WERI-Rb-1 (cell line): ENCODE measurements around the gene MESD.

ENCODE experiments used
- DNase-seq: peaks from one replicate; pipeline ENCODE4 v3.0.0-alpha.2; 2020
- H3K27ac ChIP-seq: fragments of 250-450 bp; sonication (Bioruptor Pico); 2 replicates; pipeline ENCODE4 v1.5.1; 2020; ENCODE audit warnings: mild to moderate bottlenecking, moderate library complexity
- H3K27me3 ChIP-seq: fragments of 250-450 bp; sonication (Bioruptor Pico); 2 replicates; pipeline ENCODE4 v1.5.1; 2021; ENCODE audit warnings: mild to moderate bottlenecking, low read depth, moderate library complexity; ENCODE audit not compliant: insufficient read depth, severe bottlenecking
- H3K36me3 ChIP-seq: fragments of 250-450 bp; sonication (Bioruptor Pico); 2 replicates; pipeline ENCODE4 v1.5.1; 2020; ENCODE audit warnings: mild to moderate bottlenecking, moderate library complexity
- H3K4me3 ChIP-seq: 2 replicates; pipeline ENCODE4 v1.5.1; 2011; ENCODE audit warnings: low read depth, mild to moderate bottlenecking, control low read depth, low read length
- H3K9me3 ChIP-seq: fragments of 250-450 bp; sonication (Bioruptor Pico); 2 replicates; pipeline ENCODE4 v1.5.1; 2021; ENCODE audit warnings: mild to moderate bottlenecking, moderate library complexity; ENCODE audit not compliant: severe bottlenecking
- TF ChIP-seq, protein P1 (sequence below): IDR thresholded peaks from 2 replicates; pipeline ENCODE4 v1.5.1; 2011; ENCODE audit warnings: low read depth, mild to moderate bottlenecking, control low read depth, inconsistent platforms, low read length

Gene MESD

GRCh38 chr15:80920271-80920699, 69.3 kb downstream of the MESD start:
- Histone ChIP-seq H3K9me3 (no peaks in the 10 kb centered on the region), H3K27me3 (no peaks in the 10 kb centered on the region), H3K27ac (no peak overlapping the region), H3K36me3 (no peaks in the 10 kb centered on the region), H3K4me3 (no peak overlapping the region)
- no peak for DNase-seq
- TF ChIP-seq, protein P1, sequence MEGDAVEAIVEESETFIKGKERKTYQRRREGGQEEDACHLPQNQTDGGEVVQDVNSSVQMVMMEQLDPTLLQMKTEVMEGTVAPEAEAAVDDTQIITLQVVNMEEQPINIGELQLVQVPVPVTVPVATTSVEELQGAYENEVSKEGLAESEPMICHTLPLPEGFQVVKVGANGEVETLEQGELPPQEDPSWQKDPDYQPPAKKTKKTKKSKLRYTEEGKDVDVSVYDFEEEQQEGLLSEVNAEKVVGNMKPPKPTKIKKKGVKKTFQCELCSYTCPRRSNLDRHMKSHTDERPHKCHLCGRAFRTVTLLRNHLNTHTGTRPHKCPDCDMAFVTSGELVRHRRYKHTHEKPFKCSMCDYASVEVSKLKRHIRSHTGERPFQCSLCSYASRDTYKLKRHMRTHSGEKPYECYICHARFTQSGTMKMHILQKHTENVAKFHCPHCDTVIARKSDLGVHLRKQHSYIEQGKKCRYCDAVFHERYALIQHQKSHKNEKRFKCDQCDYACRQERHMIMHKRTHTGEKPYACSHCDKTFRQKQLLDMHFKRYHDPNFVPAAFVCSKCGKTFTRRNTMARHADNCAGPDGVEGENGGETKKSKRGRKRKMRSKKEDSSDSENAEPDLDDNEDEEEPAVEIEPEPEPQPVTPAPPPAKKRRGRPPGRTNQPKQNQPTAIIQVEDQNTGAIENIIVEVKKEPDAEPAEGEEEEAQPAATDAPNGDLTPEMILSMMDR, result no peak

GRCh38 chr15:80918196-80918783, 71.3 kb downstream of the MESD start:
- no peaks in the 10 kb centered on the region for H3K27me3 ChIP-seq
- H3K36me3 ChIP-seq, result no peaks in the 10 kb centered on the region
- TF ChIP-seq, protein P1, result no peak

GRCh38 chr15:80916056-80916455, 73.6 kb downstream of the MESD start:
- DNase-seq, result no peak
- Histone ChIP-seq H3K9me3 (no peaks in the 10 kb centered on the region), H3K36me3 (no peaks in the 10 kb centered on the region), H3K27ac (no peak overlapping the region), H3K27me3 (no peaks in the 10 kb centered on the region), H3K4me3 (no peak overlapping the region)
- TF ChIP-seq, protein P1, result no peak

More at GRCh38 chr15:80918196-80918783, 71.3 kb downstream of the MESD start:
- no peak for DNase-seq
- H3K4me3 ChIP-seq, result no peak overlapping the region
- H3K27ac ChIP-seq, result no peak overlapping the region
- no peaks in the 10 kb centered on the region for H3K9me3 ChIP-seq

DNA sequence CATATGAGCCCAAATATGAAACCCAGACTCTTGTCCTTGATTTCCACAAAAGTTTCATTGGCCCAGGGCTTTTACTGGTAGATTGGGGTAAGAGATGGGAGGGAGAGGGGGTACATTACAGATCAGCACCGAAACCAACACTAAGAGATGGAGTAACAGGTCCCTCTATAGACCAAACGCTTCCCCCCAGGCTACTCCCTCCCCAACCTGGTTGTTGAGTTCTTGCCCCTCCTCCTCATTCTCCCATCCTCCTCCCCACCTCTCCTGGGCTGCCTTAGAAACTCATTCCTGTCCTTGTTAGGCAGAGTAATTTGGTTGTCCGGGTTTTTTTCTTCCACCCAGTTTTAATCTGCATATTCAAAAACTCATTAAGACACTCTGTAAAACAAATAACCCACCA, 74.1 kb downstream of the MESD start:
- Histone ChIP-seq H3K4me3 (no peak overlapping the region), H3K9me3 (no peaks in the 10 kb centered on the region), H3K27ac (no peak overlapping the region), H3K36me3 (no peaks in the 10 kb centered on the region), H3K27me3 (no peaks in the 10 kb centered on the region)
- DNase-seq, result no peak
- TF ChIP-seq, protein P1, result peak; percentile 28; the same call in 1 of the 2 replicates

GRCh38 chr15:80913541-80913940, 76.1 kb downstream of the MESD start:
- DNase-seq, result no peak

DNA sequence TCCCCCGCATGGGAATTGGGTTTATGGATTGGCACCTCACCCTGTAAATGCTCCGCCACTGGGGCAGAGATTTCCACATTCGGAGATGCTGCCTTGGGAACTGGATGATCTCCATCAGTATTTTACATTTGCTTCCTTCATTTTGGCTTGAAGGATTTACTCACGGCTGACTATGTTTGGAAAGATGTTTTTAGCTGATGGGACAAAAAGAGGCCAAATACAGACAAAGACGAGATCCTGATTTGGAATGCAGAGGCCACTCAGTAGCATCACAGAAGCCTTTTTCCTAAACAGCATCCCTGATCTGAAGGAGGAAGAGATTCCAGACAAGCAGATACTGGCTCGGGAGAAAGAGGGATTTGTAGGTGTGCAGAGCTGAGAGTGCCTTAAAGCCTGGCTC, 76.9 kb downstream of the MESD start:
- Histone ChIP-seq H3K27ac (no peak overlapping the region), H3K36me3 (no peaks in the 10 kb centered on the region), H3K9me3 (no peaks in the 10 kb centered on the region), H3K27me3 (no peaks in the 10 kb centered on the region), H3K4me3 (no peak overlapping the region)
- no peak for DNase-seq
- TF ChIP-seq, protein P1, result no peak

More at GRCh38 chr15:80913541-80913940, 76.1 kb downstream of the MESD start:
- no peaks in the 10 kb centered on the region for H3K27me3 ChIP-seq
- no peaks in the 10 kb centered on the region for H3K36me3 ChIP-seq
- TF ChIP-seq, protein P1, result no peak
- H3K4me3 ChIP-seq, result no peak overlapping the region
- no peaks in the 10 kb centered on the region for H3K9me3 ChIP-seq
- H3K27ac ChIP-seq, result no peak overlapping the region
